Measurements from ENCODE around the gene SLC15A1.
A peak's percentile ranks its signal among the peaks of the same experiment; 100 is the strongest.

Gene SLC15A1

DNA sequence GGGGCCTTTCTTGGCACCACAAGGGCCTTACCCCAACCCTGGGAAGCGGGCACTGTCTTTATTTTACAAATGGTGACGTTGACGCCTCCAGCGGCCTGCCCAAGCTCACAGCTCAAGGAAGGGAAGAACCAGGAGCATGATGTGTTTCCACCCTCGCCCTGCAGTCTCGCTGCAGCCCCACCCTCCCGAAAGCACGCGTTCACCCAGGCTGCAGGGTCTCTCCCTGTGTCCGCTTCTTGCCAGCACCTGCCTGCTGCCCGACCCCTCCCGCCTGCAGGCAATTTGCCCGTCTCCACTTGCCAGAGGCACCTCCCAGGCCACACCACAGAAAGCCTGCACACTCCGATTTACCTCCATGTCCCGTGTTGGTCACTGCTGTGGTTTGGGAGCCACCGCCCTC, 76.6 kb downstream of the SLC15A1 start:
- no peak for DNase-seq (ENCODE audit: extremely low read depth, low read depth)

DNA sequence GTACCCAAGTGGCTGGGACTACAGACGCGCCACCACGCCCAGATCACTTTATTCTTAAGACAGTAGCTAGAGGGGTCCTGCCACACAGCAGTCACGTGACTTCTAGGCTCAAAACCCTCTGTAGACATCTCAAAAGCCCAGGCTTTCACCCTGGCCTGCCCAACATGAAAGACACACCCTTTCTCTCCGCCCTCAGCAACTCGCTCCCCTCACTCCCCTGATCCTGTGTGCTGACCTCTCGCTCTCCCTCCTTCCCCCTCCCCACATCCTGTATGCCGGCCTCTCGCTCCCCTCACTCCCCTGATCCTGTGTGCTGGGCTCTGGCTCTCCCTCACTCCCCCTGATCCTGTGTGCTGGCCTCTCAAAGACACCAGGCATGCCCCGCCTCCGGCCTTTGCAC, 77.4 kb downstream of the SLC15A1 start:
- TF ChIP-seq, protein P1, sequence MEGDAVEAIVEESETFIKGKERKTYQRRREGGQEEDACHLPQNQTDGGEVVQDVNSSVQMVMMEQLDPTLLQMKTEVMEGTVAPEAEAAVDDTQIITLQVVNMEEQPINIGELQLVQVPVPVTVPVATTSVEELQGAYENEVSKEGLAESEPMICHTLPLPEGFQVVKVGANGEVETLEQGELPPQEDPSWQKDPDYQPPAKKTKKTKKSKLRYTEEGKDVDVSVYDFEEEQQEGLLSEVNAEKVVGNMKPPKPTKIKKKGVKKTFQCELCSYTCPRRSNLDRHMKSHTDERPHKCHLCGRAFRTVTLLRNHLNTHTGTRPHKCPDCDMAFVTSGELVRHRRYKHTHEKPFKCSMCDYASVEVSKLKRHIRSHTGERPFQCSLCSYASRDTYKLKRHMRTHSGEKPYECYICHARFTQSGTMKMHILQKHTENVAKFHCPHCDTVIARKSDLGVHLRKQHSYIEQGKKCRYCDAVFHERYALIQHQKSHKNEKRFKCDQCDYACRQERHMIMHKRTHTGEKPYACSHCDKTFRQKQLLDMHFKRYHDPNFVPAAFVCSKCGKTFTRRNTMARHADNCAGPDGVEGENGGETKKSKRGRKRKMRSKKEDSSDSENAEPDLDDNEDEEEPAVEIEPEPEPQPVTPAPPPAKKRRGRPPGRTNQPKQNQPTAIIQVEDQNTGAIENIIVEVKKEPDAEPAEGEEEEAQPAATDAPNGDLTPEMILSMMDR (IDR thresholded peaks at IDR 0.05; ENCODE audit: low read depth, low read length), result no peak
- no peak for DNase-seq (ENCODE audit: extremely low read depth, low read depth)

More for the DNA sequence above, 76.6 kb downstream of the SLC15A1 start:
- TF ChIP-seq, protein P1 (IDR thresholded peaks at IDR 0.05; ENCODE audit: low read depth, low read length), result no peak

DNA sequence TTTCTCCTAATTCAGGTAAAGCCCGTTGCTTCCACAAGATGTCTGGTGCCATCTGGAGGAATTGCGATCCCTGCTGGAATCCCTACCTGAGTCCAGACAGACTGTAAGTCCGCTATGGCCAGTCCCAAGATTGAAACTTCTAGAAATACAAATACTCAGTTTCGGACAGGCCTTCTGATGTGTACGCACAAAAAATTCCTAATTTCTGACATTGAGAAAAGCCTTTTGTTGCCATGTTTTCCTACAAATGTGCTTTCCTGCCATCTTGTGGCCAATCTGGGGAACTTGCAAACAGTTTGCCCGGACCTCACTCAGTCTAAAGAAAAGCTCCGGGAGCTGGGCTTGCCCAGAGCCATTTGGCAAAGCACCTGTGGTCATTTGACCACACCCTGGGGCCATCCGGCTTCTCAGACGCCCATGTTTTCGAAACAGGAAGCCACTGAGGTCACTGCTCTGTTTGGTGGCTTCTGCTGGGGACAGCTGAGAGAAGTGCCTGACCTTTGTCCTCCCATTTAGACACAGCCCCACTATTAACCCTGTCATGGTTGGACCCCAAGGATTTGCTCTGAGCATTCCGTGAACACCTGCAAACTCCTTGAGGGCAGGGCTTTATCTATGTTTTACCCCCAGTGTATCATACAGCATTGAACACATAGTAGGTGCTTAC, 79.4 kb downstream of the SLC15A1 start:
- DNase-seq (ENCODE audit: extremely low read depth, low read depth), result peak; percentile 43
- TF ChIP-seq, protein P1 (IDR thresholded peaks at IDR 0.05; ENCODE audit: low read depth, low read length), result peak; percentile 83

DNA sequence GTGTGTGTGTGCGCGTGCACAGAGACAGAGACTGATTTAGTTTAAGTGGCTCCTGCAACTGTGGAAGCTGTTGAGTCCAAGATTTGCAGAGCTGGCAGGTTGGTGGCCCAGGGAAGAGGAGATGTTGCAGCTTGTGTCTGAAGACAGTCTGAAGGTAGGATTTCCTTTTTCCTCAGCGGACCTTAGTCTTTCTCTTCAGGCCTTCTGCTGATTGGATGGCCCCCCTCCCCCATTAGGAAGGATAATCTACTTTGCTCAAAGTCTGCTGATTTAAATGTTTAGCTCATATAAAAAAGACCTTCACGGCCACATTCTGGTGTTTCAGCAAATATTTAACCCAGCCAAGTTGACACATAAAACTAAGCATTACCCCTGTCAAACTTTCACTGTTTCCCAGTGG, 84.3 kb downstream of the SLC15A1 start:
- TF ChIP-seq, protein P1 (IDR thresholded peaks at IDR 0.05; ENCODE audit: low read depth, low read length), result no peak
- no peak for DNase-seq (ENCODE audit: extremely low read depth, low read depth)

DNA sequence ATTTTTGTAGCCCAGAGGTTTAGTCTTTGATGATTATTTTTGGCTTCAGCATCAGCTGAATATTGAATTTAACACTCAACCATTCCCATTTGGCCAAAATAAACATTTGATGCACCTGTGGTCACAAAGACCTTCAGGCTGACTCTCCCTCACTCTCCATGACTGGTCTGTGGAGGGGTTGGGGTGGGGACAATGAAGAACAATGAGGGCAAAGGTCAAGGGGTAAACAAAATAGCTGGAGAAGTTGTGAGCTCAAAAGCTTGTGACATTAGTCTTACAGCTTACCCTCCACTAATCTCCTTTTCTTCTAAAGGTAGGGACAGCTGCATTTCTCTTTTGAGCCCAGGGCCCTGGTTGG, 86.9 kb downstream of the SLC15A1 start:
- no peak for DNase-seq (ENCODE audit: extremely low read depth, low read depth)
- TF ChIP-seq, protein P1 (IDR thresholded peaks at IDR 0.05; ENCODE audit: low read depth, low read length), result no peak

DNA sequence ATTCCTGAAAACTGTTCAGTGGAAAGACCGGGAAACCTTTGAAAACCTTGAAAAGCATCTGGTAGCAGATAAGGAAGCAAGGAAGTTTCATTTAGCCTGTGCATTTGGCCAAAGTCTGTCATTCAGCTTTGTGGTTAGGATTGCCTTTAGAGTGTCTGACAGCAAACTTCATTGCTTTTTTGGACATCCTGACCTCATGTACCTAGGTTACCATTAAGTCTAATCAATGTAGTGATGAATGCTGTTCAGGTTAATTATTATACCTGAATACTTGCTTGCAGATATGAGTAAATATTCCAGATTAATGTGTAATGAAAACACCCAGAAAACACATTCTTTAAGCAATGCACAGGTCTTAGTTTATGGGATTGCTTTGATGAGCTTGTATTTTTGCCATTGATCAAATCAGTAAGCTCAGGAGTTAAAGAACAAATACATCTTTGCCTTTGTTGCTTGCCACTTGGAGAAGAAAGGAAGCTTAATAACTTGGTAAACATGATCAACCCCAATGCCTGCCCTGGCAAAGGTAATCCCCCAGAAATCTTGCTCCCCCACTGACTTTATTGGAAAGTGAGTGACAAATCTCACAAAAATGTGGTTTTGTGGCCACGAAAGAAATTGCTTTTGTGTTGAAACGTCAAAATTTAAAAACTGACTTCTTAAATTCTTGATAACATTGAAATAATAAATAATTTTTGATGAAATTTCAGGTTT, 87.4 kb downstream of the SLC15A1 start:
- no peak for DNase-seq (ENCODE audit: extremely low read depth, low read depth)
- TF ChIP-seq, protein P1 (IDR thresholded peaks at IDR 0.05; ENCODE audit: low read depth, low read length), result no peak

DNA sequence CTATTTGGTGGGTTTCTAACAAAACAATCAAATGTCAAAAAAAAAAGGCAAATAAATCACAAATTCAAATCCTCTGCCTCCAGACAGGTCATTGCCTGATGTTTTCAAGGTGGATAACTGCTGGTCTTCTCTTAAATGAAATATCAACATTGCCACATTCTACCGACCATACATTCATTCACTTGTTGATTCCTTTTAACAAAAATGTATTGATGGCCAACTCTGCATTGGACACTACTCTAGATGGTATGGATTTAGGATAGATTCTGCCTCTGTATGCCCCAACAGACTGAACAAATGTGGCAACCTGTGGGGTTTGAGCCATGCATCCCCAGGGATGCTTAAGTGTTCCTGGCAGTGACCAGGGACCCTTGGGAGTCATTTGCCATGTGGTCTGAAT, 88.0 kb downstream of the SLC15A1 start:
- TF ChIP-seq, protein P1 (IDR thresholded peaks at IDR 0.05; ENCODE audit: low read depth, low read length), result no peak
- DNase-seq (ENCODE audit: extremely low read depth, low read depth), result no peak

Data from AG09319 (cell line).